Measurements from ENCODE around the gene ROR1.
"Not testable (repeated sequence)": the region's sequence is repeated elsewhere in the genome, so short reads cannot be mapped to it uniquely, and the experiment has no call there.

Gene ROR1

DNA sequence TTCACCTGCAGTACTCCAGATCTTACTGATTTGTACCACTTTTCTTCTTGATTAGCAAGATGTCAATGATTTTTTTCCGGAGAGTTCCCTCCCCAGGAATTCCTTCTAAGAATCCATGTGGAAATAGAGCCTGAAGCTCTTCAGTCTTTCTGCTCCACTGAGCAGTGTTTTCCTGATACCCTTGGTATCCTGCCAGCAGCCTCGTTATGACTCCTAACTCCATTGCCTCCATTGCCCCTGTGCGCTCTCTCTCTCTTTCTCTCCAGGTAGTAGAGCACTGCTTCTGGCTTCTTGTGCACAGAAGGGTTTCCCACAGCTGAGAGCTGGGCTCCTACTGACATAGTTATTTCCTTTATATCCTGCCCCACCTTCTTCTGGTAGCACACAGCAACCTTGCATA lies 441.8 kb downstream of the ROR1 start:
- no peak for DNase-seq
- TF ChIP-seq GATA1 (IDR thresholded peaks at IDR 0.05; ENCODE audit: low read depth, low read length) (no peak), POLR2A (IDR thresholded peaks at IDR 0.05; ENCODE audit: low read length) (no peak)

DNA sequence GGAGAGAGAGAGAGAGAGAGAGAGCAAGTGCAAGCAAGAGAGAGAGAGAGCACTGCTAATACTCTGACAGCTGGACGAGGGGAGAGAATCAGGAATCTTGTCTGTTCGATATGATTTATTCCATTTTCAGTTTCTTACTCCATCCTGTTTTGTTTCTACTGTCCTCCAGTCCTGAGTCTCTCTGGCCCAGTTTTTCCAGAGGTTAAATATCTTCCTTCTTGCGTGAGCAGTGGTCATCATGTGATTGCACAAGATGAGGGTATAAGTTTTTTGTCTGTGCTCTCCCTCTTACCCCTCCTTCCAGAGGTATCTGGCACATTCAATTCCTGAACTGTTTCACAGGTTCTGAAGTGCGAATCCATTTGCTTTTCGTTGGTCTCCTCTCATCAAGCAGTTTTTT lies 446.4 kb downstream of the ROR1 start:
- DNase-seq, result no peak
- no peak for TF ChIP-seq POLR2A (IDR thresholded peaks at IDR 0.05; ENCODE audit: low read length)

DNA sequence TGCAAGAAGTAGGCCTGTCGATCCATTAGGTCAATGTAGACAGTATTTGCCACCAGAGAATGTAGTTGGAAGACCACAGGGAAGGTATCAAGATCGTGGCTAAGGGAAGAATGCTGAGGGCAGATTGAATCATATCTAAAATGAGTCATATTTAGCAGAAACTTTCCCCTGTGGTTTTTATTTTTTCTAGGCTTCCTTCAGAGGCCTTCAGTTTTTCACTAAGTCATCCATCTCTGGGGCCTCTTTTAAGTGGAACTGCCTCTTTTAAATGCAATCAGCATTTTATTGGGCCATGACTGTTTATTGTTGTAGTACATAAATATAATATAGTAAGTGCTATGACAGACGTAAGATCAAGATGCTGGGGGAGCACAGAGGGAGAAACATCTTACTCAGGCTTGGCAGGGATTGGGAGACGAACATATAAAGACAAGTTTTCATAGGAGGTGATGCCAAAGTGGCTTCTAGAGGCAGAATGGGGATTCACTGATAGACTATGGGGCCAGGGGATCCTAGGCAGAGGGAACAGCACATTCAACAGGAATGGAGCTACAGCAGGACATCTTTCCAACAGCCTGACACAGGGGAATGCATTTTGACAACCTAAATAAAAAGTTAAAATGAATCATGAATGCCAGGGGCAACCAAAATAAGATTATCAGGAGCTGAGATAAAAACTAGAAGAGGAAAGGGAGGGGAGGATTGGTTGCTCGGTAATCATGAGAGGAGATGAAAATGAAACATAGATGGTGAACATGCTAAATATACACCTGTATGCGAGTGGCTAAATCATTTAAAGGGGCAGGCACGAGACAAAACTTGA lies 449.7 kb downstream of the ROR1 start:
- DNase-seq, result no peak
- TF ChIP-seq GATA1 (IDR thresholded peaks at IDR 0.05; ENCODE audit: low read depth, low read length), result no peak
- no peak for TF ChIP-seq POLR2A (IDR thresholded peaks at IDR 0.05; ENCODE audit: low read length)

DNA sequence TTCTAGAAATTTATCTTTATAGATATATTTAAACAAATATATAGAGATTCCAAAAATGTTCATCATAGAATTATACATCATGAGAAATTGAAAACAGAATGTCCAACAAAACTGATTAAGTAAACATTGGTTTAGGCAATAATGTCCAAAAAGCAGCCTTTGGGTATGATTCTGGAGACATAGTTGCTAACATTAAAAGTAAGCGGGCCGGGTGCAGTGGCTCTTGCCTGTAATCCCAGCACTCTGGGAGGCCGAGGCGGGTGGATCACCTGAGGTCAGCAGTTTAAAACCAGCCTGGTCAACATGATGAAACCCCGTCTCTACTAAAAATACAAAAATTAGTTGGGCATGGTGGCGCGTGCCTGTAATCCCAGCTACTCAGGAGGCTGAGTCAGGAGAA lies 450.4 kb downstream of the ROR1 start:
- DNase-seq, result not testable (repeated sequence)

DNA sequence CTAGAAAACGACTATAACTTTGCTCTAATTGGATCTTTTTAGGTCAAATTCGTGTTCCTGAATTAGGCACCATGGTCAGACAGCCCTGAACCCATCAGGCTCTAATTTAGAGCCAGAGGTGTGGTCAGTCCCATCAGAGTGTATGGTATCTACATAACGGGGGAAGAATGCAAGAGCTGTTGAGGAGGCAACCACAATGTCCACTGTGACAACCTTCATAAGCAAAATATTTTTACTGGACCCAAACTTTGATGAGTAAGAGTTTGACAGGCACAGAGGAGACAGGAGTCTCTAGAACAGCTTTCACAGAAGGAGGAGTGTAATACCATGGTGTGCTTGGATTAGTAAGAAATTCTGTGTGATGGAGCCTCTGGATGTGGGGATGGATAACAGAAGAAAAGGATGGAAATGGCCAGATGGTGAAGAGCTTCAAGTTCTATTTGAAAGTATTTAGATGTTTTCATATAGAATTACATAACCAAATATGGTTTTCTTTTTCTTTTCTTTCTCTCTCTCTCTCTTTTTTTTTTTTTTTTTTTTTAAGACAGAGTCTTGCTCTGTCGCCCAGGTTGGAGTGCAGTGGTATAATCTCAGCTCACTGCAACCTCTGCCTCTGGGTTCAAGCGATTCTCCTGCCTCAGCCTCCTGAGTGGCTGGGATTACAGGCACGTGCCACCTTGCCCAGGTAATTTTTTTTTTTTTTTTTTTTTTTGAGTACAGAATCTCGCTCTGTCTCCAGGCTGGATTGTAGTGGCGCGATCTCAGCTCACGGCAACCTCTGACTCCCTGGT lies 454.5 kb downstream of the ROR1 start:
- TF ChIP-seq GATA1 (IDR thresholded peaks at IDR 0.05; ENCODE audit: low read depth, low read length) (no peak), POLR2A (IDR thresholded peaks at IDR 0.05; ENCODE audit: low read length) (no peak)
- DNase-seq, result no peak

DNA sequence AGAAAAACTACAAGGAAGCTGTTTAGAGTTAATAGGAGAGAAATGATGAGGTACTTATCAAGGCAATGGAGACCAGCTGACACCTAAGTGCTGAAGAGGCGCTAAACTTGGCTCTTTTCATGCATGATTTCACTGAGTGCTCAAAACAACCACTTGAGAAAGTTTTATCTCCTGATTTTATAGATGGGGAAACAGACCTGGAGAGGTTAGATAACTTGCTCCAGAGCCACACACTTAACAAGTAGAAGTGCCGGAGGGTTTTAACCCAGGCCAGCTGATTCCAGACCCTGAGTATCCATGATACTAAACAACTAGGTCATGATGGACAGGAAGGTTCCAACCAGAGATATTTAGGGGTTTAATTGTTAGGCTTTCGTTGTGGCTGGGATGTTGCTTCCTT lies 455.5 kb downstream of the ROR1 start:
- no peak for DNase-seq
- TF ChIP-seq POLR2A (IDR thresholded peaks at IDR 0.05; ENCODE audit: low read length) (no peak), GATA1 (IDR thresholded peaks at IDR 0.05; ENCODE audit: low read depth, low read length) (no peak)
